IMR-90 (cell line): ENCODE measurements around the gene RBFOX2. TPM values are rescaled to one million over a fixed set of nuclear protein-coding genes. Genes with fewer than 3 reads are reported as not detected.

Source experiments
- ATAC-seq: fragments of 200-7000 bp; cut with Tn5 transposase; 2 replicates; pipeline ENCODE4 v1.9.1; 2020; ENCODE audit warnings: low read depth, mild to moderate bottlenecking, moderate library complexity
- BruUV-seq: library from RNA; stranded (reverse); fragments of 400-500 nt; replicated peaks from 2 replicates; lab custom pipeline; 2021; lab: Mats Ljungman, UMichigan
- CTCF ChIA-PET: fragments of 300-600 bp; formaldehyde crosslinking; extraction: SDS; loops from one replicate; lab custom pipeline; 2021; ENCODE audit warnings: antibody characterized with exemption; lab: Yijun Ruan, JAX
- POLR2A ChIA-PET: fragments of 300-600 bp; sonication (Branson Sonifier 250); formaldehyde crosslinking; loops from one replicate; lab custom pipeline; 2022; ENCODE audit warnings: antibody characterized with exemption; ENCODE audit not compliant: unreplicated experiment; lab: Charles Lee
- DNase-seq: peaks from one replicate; pipeline ENCODE4 v3.0.0; 2013
- H2AFZ ChIP-seq: replicated peaks from 2 replicates; pipeline ENCODE3; 2013; ENCODE audit warnings: low read length, mild to moderate bottlenecking; ENCODE audit not compliant: poor library complexity
- H2AK5ac ChIP-seq: 2 replicates; pipeline ENCODE4 v1.6.1; 2013; ENCODE audit warnings: low read depth, low read length, inconsistent platforms
- H2AK9ac ChIP-seq: replicated peaks from 2 replicates; pipeline ENCODE3; 2013; ENCODE audit warnings: mild to moderate bottlenecking, low read depth, low read length, moderate library complexity; ENCODE audit not compliant: poor library complexity
- H2BK120ac ChIP-seq: 2 replicates; pipeline ENCODE4 v1.6.1; 2013; ENCODE audit warnings: low read depth, low read length, inconsistent platforms
- H2BK15ac ChIP-seq: 3 replicates; pipeline ENCODE4 v1.6.1; 2013; ENCODE audit warnings: low read depth, low read length, inconsistent platforms
- H2BK20ac ChIP-seq: 2 replicates; pipeline ENCODE4 v1.6.1; 2013; ENCODE audit warnings: low read depth, mild to moderate bottlenecking, inconsistent platforms, low read length, moderate library complexity
- H2BK5ac ChIP-seq: 2 replicates; pipeline ENCODE4 v1.6.1; 2013; ENCODE audit warnings: mild to moderate bottlenecking, low read depth, low read length, inconsistent platforms; ENCODE audit not compliant: poor library complexity, severe bottlenecking
- H3K14ac ChIP-seq: replicated peaks from 2 replicates; pipeline ENCODE4 v1.6.1; 2013; ENCODE audit warnings: low read depth, low read length, inconsistent platforms
- H3K18ac ChIP-seq: 2 replicates; pipeline ENCODE4 v1.6.1; 2013; ENCODE audit warnings: low read depth, low read length, control low read depth
- H3K23ac ChIP-seq: 2 replicates; pipeline ENCODE4 v1.6.1; 2013; ENCODE audit warnings: low read depth, low read length, inconsistent platforms
- H3K27ac ChIP-seq: 2 replicates; pipeline ENCODE4 v1.5.1; 2013; ENCODE audit warnings: mild to moderate bottlenecking, control low read depth, low read length; ENCODE audit not compliant: insufficient read depth
- H3K27me3 ChIP-seq: 2 replicates; pipeline ENCODE4 v1.6.1; 2013; ENCODE audit warnings: low read length; ENCODE audit not compliant: control insufficient read depth, insufficient read depth
- H3K36me3 ChIP-seq: 2 replicates; pipeline ENCODE4 v1.6.1; 2013; ENCODE audit warnings: low read length, mixed read lengths; ENCODE audit not compliant: control insufficient read depth, insufficient read depth
- H3K4ac ChIP-seq: 2 replicates; pipeline ENCODE4 v1.6.1; 2013; ENCODE audit warnings: low read depth, low read length, inconsistent platforms
- H3K4me1 ChIP-seq: 2 replicates; pipeline ENCODE4 v1.6.1; 2013; ENCODE audit warnings: low read length, mixed read lengths; ENCODE audit not compliant: control insufficient read depth, insufficient read depth
- H3K4me2 ChIP-seq: 2 replicates; pipeline ENCODE4 v1.6.1; 2013; ENCODE audit warnings: low read depth, mild to moderate bottlenecking, control low read depth, low read length, moderate library complexity
- H3K4me3 ChIP-seq: 2 replicates; pipeline ENCODE4 v1.5.1; 2013; ENCODE audit warnings: low read depth, mild to moderate bottlenecking, control low read depth, low read length, moderate library complexity; ENCODE audit not compliant: insufficient read depth
- H3K56ac ChIP-seq: 2 replicates; pipeline ENCODE4 v1.6.1; 2013; ENCODE audit warnings: low read length, inconsistent platforms; ENCODE audit not compliant: insufficient read depth; ENCODE audit errors: extremely low read depth
- H3K79me1 ChIP-seq, 2 experiments: 2 replicates each; pipeline ENCODE4 v1.6.1; 2013; ENCODE audit warnings: low read length in 2 of 2, inconsistent platforms in 1 of 2, low read depth in 1 of 2
- H3K9ac ChIP-seq: 2 replicates; pipeline ENCODE4 v1.6.1; 2013; ENCODE audit warnings: low read depth, low read length, control low read depth
- H3K9me1 ChIP-seq: 2 replicates; pipeline ENCODE4 v1.6.1; 2013; ENCODE audit warnings: low read length, inconsistent platforms; ENCODE audit not compliant: insufficient read depth
- H3K9me3 ChIP-seq: 2 replicates; pipeline ENCODE4 v1.6.1; 2013; ENCODE audit warnings: low read length; ENCODE audit not compliant: control insufficient read depth, insufficient read depth
- H4K20me1 ChIP-seq: 2 replicates; pipeline ENCODE4 v1.6.1; 2013; ENCODE audit warnings: low read length, inconsistent platforms; ENCODE audit not compliant: insufficient read depth
- H4K5ac ChIP-seq: 2 replicates; pipeline ENCODE4 v1.6.1; 2013; ENCODE audit warnings: mild to moderate bottlenecking, low read depth, low read length, control low read depth
- H4K8ac ChIP-seq, 2 experiments: 2 replicates each; pipeline ENCODE4 v1.6.1; 2013; ENCODE audit warnings: low read depth in 2 of 2, low read length in 2 of 2, control low read depth in 1 of 2, inconsistent platforms in 1 of 2
- H4K91ac ChIP-seq: 2 replicates; pipeline ENCODE4 v1.6.1; 2013; ENCODE audit warnings: low read depth, low read length, inconsistent platforms; ENCODE audit not compliant: insufficient read depth
- NFE2L2 ChIP-seq: fragments of 150-350 bp; IDR thresholded peaks from 2 replicates; pipeline ENCODE4 v1.6.1; 2016; ENCODE audit warnings: low read depth, mild to moderate bottlenecking, low read length
- RCOR1 ChIP-seq: IDR thresholded peaks from 2 replicates; pipeline ENCODE4 v1.6.1; 2012; ENCODE audit warnings: mild to moderate bottlenecking, low read length, improper control_type of control experiment; ENCODE audit not compliant: insufficient replicate concordance
- WGBS, 2 experiments: methylation state at CpG; one replicate each; pipeline versions ENCODE4 v1.1.5 to v1.1.7; 2013; ENCODE audit warnings: missing lambda C conversion rate in 2 of 2; ENCODE audit not compliant: insufficient read length in 1 of 2; ENCODE audit errors: extremely low coverage in 2 of 2; 5-methylcytosine and 5-hydroxymethylcytosine counted together
- dilution Hi-C: fragments of 300-500 bp; cut with HindIII; formaldehyde crosslinking; loops from one replicate; pipeline ENCODE4 v1.14.3; 2018; ENCODE audit warnings: low sequenced_read_pairs; ENCODE audit not compliant: unreplicated experiment
- in situ Hi-C: fragments of 300-500 bp; cut with MboI; formaldehyde crosslinking; loops from 3 replicates; pipeline ENCODE4 v1.14.3; 2019; ENCODE audit warnings: low sequenced_read_pairs, inconsistent platforms, mixed read lengths
- intact Hi-C: fragments of 100-400 bp; cut with micrococcal nuclease; formaldehyde crosslinking; loops from 2 replicates; pipeline ENCODE4 v1.10.0; 2022
- polyA plus RNA-seq, 3 experiments: library from polyadenylated mRNA; depleted of rRNA; stranded (reverse); fragments of >200 nt; gene quantifications; 2 replicates each; pipeline ENCODE4 v1.2.3, GENCODE V29; 2012; ENCODE audit warnings: low replicate concordance in 1 of 3
- total RNA-seq: library from RNA; depleted of rRNA; stranded (reverse); fragments of >200 nt; gene quantifications from 2 replicates; pipeline ENCODE4 v1.2.3, GENCODE V29; 2012

RBFOX2 gene
- total and polyA plus RNA-seq, 2 of the 4 experiments (the other 2 are of a cell fraction), result 146 to 178 TPM

GRCh38 chr22:36002718-36003260 is 25.8 kb downstream of the RBFOX2 start:
- ATAC-seq (no peak), DNase-seq (no peak)
- BruUV-seq, result no TSS peak
- Histone ChIP-seq H2AFZ (no peak overlapping the region), H2AK9ac (no peak overlapping the region), H4K5ac (no peak overlapping the region), H2BK20ac (no peak overlapping the region), H3K18ac (no peak overlapping the region), H4K8ac (no peak overlapping the region), H3K14ac (peak overlapping the region; percentile 9; the same call in 1 of the 2 replicates), H4K20me1 (peaks cover 33% of the 10 kb centered on the region; the same call in 1 of the 2 replicates), H2BK15ac (no peak overlapping the region), H2BK5ac (no peak overlapping the region), H3K4me2 (no peak overlapping the region), H3K9me3 (no peaks in the 10 kb centered on the region), H4K91ac (no peak overlapping the region), H3K9me1 (peaks cover 22% of the 10 kb centered on the region), H3K4me1 (peaks cover 6% of the 10 kb centered on the region), H3K79me1 (peaks cover 44 to 92% of the 10 kb centered on the region in 2 experiments), H3K23ac (no peak overlapping the region), H3K9ac (no peak overlapping the region), H3K36me3 (no peaks in the 10 kb centered on the region), H3K27me3 (no peaks in the 10 kb centered on the region), H3K4ac (no peak overlapping the region), H2BK120ac (no peak overlapping the region), H2AK5ac (peak overlapping the region; percentile 52; the same call in 1 of the 2 replicates), H3K4me3 (no peak overlapping the region), H3K56ac (no peak overlapping the region), H3K27ac (no peak overlapping the region)
- CTCF ChIA-PET, result no interaction called here
- TF ChIP-seq NFE2L2 (no peak), RCOR1 (no peak)
- POLR2A ChIA-PET, result no interaction called here
- 96% methylated on average over 3 of the region's 5 CpGs; no CpG with 5 or more reads in 1 of the 2 experiments for WGBS, 2 experiments
- dilution Hi-C loops (no loop called here), in situ Hi-C loops (no loop called here), intact Hi-C loops (no loop called here)
